ENCODE data around the gene ZNF205. TPM values are rescaled to one million over a fixed set of nuclear protein-coding genes. Genes with fewer than 3 reads are reported as not detected.

Gene ZNF205
- total RNA-seq, 6 experiments from 2014 or later = 4.0 to 8.4 (median 5.4) TPM

GRCh38 chr16:3122926-3123570, 10.7 kb downstream of the ZNF205 start:
- ATAC-seq (no peak), DNase-seq (no peak)
- H3K4me1 ChIP-seq = peaks cover 0 to 6% (median 3%) of the 10 kb centered on the region in 4 donors
- no peaks in the 10 kb centered on the region for H3K9me3 ChIP-seq
- H3K27ac ChIP-seq = no peak overlapping the region
- peaks cover 0 to 7% (median 0%) of the 10 kb centered on the region in 4 donors for H3K36me3 ChIP-seq
- no peaks in the 10 kb centered on the region for H3K27me3 ChIP-seq
- WGBS (ENCODE audit: insufficient coverage, low coverage, low lambda C conversion rate, missing lambda C conversion rate) = 56% methylated on average over 7 of the region's 8 CpGs
- TF ChIP-seq CTCF (IDR thresholded peaks at IDR 0.05) (no peak), POLR2A (IDR thresholded peaks at IDR 0.05) (no peak)
- intact Hi-C loops (cut with DNase I) = no loop called here
- H3K4me3 ChIP-seq = no peak overlapping the region

DNA sequence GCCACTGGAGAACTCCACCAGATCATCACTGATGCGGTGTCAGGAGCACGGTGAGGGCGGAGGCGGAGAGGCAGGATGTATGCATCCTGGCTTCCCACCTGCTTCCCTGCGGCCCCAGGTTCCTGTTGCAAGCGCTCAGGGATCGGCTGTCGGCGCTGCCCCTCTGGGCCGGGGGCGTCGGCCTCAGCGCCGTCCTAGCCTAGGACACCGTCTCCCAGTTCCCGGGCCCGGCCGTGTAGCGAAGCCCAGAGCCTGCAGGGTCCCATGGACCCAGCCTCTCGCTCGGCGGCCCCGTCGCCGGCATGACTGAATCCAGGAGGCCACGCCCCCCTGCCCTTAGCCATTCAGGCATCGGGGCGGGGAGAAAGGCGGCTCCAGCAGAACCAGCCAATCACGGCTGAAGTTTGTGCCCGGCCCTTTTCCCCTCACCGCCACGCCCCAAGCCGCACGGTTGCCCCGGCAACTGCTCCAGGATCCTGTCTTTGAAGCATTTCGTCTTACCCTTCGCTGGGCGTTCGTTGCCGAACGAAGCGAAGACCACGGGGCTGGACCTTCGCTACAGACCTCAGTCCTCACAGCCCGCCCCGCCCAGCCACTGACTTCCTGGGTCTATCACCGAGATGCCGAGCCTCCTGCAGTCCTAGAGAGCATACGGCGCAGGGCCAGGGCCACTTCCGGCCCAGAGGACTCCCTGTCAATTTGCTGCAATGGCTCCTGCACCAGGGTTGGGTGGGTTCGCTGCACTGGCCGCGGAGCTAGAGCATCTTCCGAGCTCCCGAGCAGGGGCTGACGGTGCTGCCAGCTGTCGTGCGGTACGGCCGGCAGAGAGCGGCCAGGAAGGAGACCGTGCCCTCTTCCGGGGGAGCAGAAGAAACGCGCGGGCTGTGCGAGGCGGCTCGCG, 11.8 kb downstream of the ZNF205 start:
- H3K36me3 ChIP-seq = peaks cover 0 to 7% (median 0%) of the 10 kb centered on the region in 4 donors
- no peaks in the 10 kb centered on the region for H3K27me3 ChIP-seq
- DNase-seq (peak; percentile 97 to 98 (median 98)), ATAC-seq (peak; percentile 97 to 99 (median 98))
- peak overlapping the region in 2 of 3 donors; percentile 41 to 60 for H3K27ac ChIP-seq
- WGBS (ENCODE audit: insufficient coverage, low coverage, low lambda C conversion rate, missing lambda C conversion rate) = 0% methylated on average over 16 of the region's 72 CpGs
- intact Hi-C loops (cut with DNase I) = no loop called here
- H3K4me3 ChIP-seq = peak overlapping the region; percentile 65 to 72 (median 72)
- no peaks in the 10 kb centered on the region for H3K9me3 ChIP-seq
- peaks cover 0 to 13% (median 10%) of the 10 kb centered on the region in 4 donors for H3K4me1 ChIP-seq
- peak in 3 of 4 donors; percentile 21 to 32 (median 27) for TF ChIP-seq CTCF (IDR thresholded peaks at IDR 0.05)
- TF ChIP-seq POLR2A (IDR thresholded peaks at IDR 0.05) = peak; percentile 50

- H3K4me1 ChIP-seq = peaks cover 0 to 21% (median 13%) of the 10 kb centered on the region in 4 donors
- intact Hi-C loops (cut with DNase I) = no loop called here
These were observed 15.4 kb downstream of the ZNF205 start for GRCh38 chr16:3127745-3128144.

More at GRCh38 chr16:3127745-3128144, 15.4 kb downstream of the ZNF205 start:
- no peaks in the 10 kb centered on the region for H3K27me3 ChIP-seq
- DNase-seq (no peak), ATAC-seq (no peak)
- no peaks in the 10 kb centered on the region for H3K9me3 ChIP-seq
- WGBS (ENCODE audit: insufficient coverage, low coverage, low lambda C conversion rate, missing lambda C conversion rate) = 72% methylated on average over 6 of the region's 6 CpGs
- no peaks in the 10 kb centered on the region for H3K36me3 ChIP-seq
- H3K4me3 ChIP-seq = no peak overlapping the region
- TF ChIP-seq POLR2A (IDR thresholded peaks at IDR 0.05) (no peak), CTCF (IDR thresholded peaks at IDR 0.05) (no peak)
- H3K27ac ChIP-seq = no peak overlapping the region

Data from right lobe of liver (tissue), 6 donors.